Endothelial cell of umbilical vein (primary cell): Measurements from ENCODE around the gene HSPB6.

Source experiments
- EZH2 ChIP-seq: IDR thresholded peaks from 2 replicates; pipeline ENCODE4 v1.6.1; 2012; ENCODE audit warnings: borderline replicate concordance, low read depth, mild to moderate bottlenecking, moderate library complexity, low read length, inconsistent platforms; ENCODE audit not compliant: severe bottlenecking
- GATA2 ChIP-seq: IDR thresholded peaks from 2 replicates; pipeline ENCODE4 v1.7.0; 2011; ENCODE audit warnings: low read depth, mild to moderate bottlenecking, moderate library complexity, mixed read lengths, low read length; ENCODE audit not compliant: insufficient read length, insufficient read depth
- MAX ChIP-seq: IDR thresholded peaks from 2 replicates; pipeline ENCODE4 v1.6.1; 2011; ENCODE audit not compliant: insufficient read depth, insufficient read length
- MYC ChIP-seq: IDR thresholded peaks from one replicate; pipeline ENCODE4 v1.6.1; 2011; ENCODE audit warnings: mild to moderate bottlenecking, low read depth, low read length
- POLR2A ChIP-seq: IDR thresholded peaks from 2 replicates; pipeline ENCODE4 v1.6.1; 2012; ENCODE audit warnings: low read depth, mild to moderate bottlenecking, control low read depth, low read length
- POLR2AphosphoS5 ChIP-seq: IDR thresholded peaks from 2 replicates; pipeline ENCODE4 v1.6.1; 2012; ENCODE audit warnings: low read depth, mild to moderate bottlenecking, control low read depth, low read length, moderate library complexity; ENCODE audit not compliant: insufficient read depth
- TF ChIP-seq, protein P1 (sequence below), 2 donors: IDR thresholded peaks; 1 replicate in 1 of 2; 2 replicates in 1 of 2; pipeline ENCODE4 v1.5.1; 2011; ENCODE audit warnings: low read length in 2 of 2, mild to moderate bottlenecking in 2 of 2, moderate library complexity in 2 of 2, control low read depth in 1 of 2, inconsistent platforms in 1 of 2, low read depth in 1 of 2; ENCODE audit not compliant: insufficient read depth in 1 of 2; ENCODE audit errors: extremely low read depth in 1 of 2

DNA sequence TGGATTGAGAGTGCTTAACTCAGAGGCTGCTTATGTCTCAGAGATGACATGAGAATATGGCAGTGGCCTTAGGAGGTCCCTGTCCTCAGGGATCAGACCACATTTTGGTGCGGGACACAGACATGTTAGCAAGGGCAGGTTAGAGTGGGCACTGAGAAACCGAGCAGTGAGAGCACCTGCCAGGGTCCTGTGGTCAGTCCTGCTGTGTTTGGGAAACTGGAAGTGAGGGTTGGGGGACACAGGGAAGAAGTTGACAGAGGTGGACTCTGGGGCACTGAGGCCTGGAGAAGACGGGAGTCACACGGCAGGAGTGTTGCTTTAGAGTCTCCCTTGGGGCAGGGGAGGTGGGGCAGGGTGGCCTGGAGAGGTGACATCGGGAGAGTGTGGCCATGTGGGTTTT is 21.9 kb downstream of the HSPB6 start:
- TF ChIP-seq POLR2A (no peak), POLR2AphosphoS5 (no peak), MAX (no peak), EZH2 (no peak), MYC (no peak), GATA2 (no peak)
- TF ChIP-seq, protein P1, sequence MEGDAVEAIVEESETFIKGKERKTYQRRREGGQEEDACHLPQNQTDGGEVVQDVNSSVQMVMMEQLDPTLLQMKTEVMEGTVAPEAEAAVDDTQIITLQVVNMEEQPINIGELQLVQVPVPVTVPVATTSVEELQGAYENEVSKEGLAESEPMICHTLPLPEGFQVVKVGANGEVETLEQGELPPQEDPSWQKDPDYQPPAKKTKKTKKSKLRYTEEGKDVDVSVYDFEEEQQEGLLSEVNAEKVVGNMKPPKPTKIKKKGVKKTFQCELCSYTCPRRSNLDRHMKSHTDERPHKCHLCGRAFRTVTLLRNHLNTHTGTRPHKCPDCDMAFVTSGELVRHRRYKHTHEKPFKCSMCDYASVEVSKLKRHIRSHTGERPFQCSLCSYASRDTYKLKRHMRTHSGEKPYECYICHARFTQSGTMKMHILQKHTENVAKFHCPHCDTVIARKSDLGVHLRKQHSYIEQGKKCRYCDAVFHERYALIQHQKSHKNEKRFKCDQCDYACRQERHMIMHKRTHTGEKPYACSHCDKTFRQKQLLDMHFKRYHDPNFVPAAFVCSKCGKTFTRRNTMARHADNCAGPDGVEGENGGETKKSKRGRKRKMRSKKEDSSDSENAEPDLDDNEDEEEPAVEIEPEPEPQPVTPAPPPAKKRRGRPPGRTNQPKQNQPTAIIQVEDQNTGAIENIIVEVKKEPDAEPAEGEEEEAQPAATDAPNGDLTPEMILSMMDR (IDR thresholded peaks at IDR 0.05; ENCODE audit: extremely low read depth in 1 of 2, insufficient read depth in 1 of 2, low read depth in 1 of 2, low read length in 2 of 2) = no peak
